CD1c-positive myeloid dendritic cell (primary cell): ENCODE results near the gene ATP6V1E1.
"Not testable (repeated sequence)": the region's sequence is repeated elsewhere in the genome, so short reads cannot be mapped to it uniquely, and the experiment has no call there.

Experiments
- DNase-seq: peaks from one replicate; pipeline ENCODE4 v3.0.0-alpha.2; 2016; ENCODE audit errors: extremely low spot score

Gene ATP6V1E1

GRCh38 chr22:17581056-17581455 lies 47.5 kb downstream of the ATP6V1E1 start:
- no peak for DNase-seq

- no peak for DNase-seq
Observed at GRCh38 chr22:17580441-17581031, 48.0 kb downstream of the ATP6V1E1 start.

- no peak for DNase-seq
Observed at GRCh38 chr22:17579535-17579981, 49.0 kb downstream of the ATP6V1E1 start.

- DNase-seq: no peak
Observed at GRCh38 chr22:17578136-17578754, 50.3 kb downstream of the ATP6V1E1 start.

- no peak for DNase-seq
Observed at GRCh38 chr22:17576470-17576869, 52.1 kb downstream of the ATP6V1E1 start.

- no peak for DNase-seq
Observed at GRCh38 chr22:17575681-17576080, 52.9 kb downstream of the ATP6V1E1 start.

GRCh38 chr22:17575151-17575550 lies 53.4 kb downstream of the ATP6V1E1 start:
- DNase-seq: no peak

- DNase-seq: no peak
Observed at GRCh38 chr22:17570851-17571631, 57.5 kb downstream of the ATP6V1E1 start.

GRCh38 chr22:17569971-17570511 lies 58.5 kb downstream of the ATP6V1E1 start:
- DNase-seq: peak; percentile 6

- no peak for DNase-seq
Observed at GRCh38 chr22:17566776-17567175, 61.8 kb downstream of the ATP6V1E1 start.

- DNase-seq: not testable (repeated sequence)
Observed at GRCh38 chr22:17566016-17566687, 62.4 kb downstream of the ATP6V1E1 start.

- DNase-seq: no peak
Observed at GRCh38 chr22:17563936-17564391, 64.6 kb downstream of the ATP6V1E1 start.

- DNase-seq: no peak
Observed at GRCh38 chr22:17562906-17563870, 65.4 kb downstream of the ATP6V1E1 start, which contains the start of gene SLC25A18. Gene SLC25A18 (plus strand): TSS chr22:17563498. CDS start chr22:17579945, 16,447 bp downstream.

- DNase-seq: no peak
Observed at GRCh38 chr22:17559188-17559587, 69.4 kb downstream of the ATP6V1E1 start.

GRCh38 chr22:17554814-17555213 lies 73.7 kb downstream of the ATP6V1E1 start:
- DNase-seq: no peak

GRCh38 chr22:17552737-17553136 lies 75.8 kb downstream of the ATP6V1E1 start:
- DNase-seq: no peak

GRCh38 chr22:17549655-17550054 lies 78.9 kb downstream of the ATP6V1E1 start:
- no peak for DNase-seq

GRCh38 chr22:17549183-17549582 lies 79.4 kb downstream of the ATP6V1E1 start:
- DNase-seq: no peak

GRCh38 chr22:17548756-17549035 lies 79.9 kb downstream of the ATP6V1E1 start:
- DNase-seq: no peak

GRCh38 chr22:17548010-17548755 lies 80.4 kb downstream of the ATP6V1E1 start:
- no peak for DNase-seq
